AG08396 (cell line): Measurements from ENCODE around the gene ENHO.

ENCODE experiments used
- DNase-seq: peaks from one replicate; pipeline ENCODE4 v3.0.0; 2012; ENCODE audit warnings: low spot score, mixed read lengths

Gene ENHO

GRCh38 chr9:34475097-34475496, 47.7 kb downstream of the ENHO start:
- no peak for DNase-seq
